Mucosa of descending colon (tissue), 3 donors: ENCODE data around the gene PLIN5. TPM values are rescaled to one million over a fixed set of nuclear protein-coding genes. Genes with fewer than 3 reads are reported as not detected.

Experiments used
- ATAC-seq: fragments of 200-7000 bp; cut with Tn5 transposase; one replicate; pipeline ENCODE4 v1.9.1; 2020; ENCODE audit warnings: mild to moderate bottlenecking, moderate library complexity
- DNase-seq, 3 donors: peaks; one replicate each; pipeline ENCODE4 v3.0.0-alpha.2; 2020
- H3K36me3 ChIP-seq: fragments of 200-600 bp; one replicate; pipeline ENCODE4 v1.8.0; 2021; ENCODE audit warnings: low read depth, mild to moderate bottlenecking
- H3K4me1 ChIP-seq: fragments of 200-600 bp; one replicate; pipeline ENCODE4 v1.8.0; 2021; ENCODE audit warnings: low read depth, mild to moderate bottlenecking
- H3K4me3 ChIP-seq: fragments of 200-600 bp; one replicate; pipeline ENCODE4 v1.8.0; 2021; ENCODE audit warnings: mild to moderate bottlenecking
- H3K9me3 ChIP-seq: fragments of 200-600 bp; one replicate; pipeline ENCODE4 v1.8.0; 2021; ENCODE audit warnings: mild to moderate bottlenecking
- CTCF ChIP-seq: fragments of 200-600 bp; IDR thresholded peaks from one replicate; pipeline ENCODE4 v1.8.0; 2022; ENCODE audit warnings: antibody characterized with exemption, mild to moderate bottlenecking
- intact Hi-C, 2 donors: fragments of 100-400 bp; cut with DNase I in 1 of 2; cut with micrococcal nuclease in 1 of 2; formaldehyde crosslinking; loops; one replicate each; pipeline versions ENCODE4 v1.11.0 to v1.11.1; 2022; cut with DNase I, micrococcal nuclease
- total RNA-seq, 3 donors: library from RNA; stranded (reverse); fragmentation: NEBNext Ultra II Directional in 2 of 3; extraction: Animal tissue kit (Norgen Biotek cat#: 25700) in 2 of 3; gene quantifications; one replicate each; pipeline versions ENCODE4 v1.2.1 to v1.2.4, GENCODE V29; 2021 to 2023
- donor health status: DM: no; HTN: no; CAD: no; lungs with moderate emphysema.
- donor health status: DM: no; HTN: no; CAD: no.
- donor health status: DM: no; HTN: yes; CAD: no.

PLIN5 gene
- total RNA-seq, 3 donors from 2014 or later, result 3.2 to 6.7 (median 4.5) TPM

- ATAC-seq (no peak), DNase-seq (no peak)
- H3K9me3 ChIP-seq, result no peaks in the 10 kb centered on the region
- no peak for TF ChIP-seq CTCF
- intact Hi-C loops, result no loop called here
- H3K4me1 ChIP-seq, result no peaks in the 10 kb centered on the region
- peaks cover 19% of the 10 kb centered on the region for H3K36me3 ChIP-seq
- no peak overlapping the region for H3K4me3 ChIP-seq
Observed at GRCh38 chr19:4493104-4493928, 41.7 kb downstream of the PLIN5 start.

- intact Hi-C loops, result no loop called here
- H3K4me3 ChIP-seq, result no peak overlapping the region
- H3K4me1 ChIP-seq, result no peaks in the 10 kb centered on the region
- ATAC-seq, result no peak
- DNase-seq, result no peak
- peaks cover 19% of the 10 kb centered on the region for H3K36me3 ChIP-seq
- no peaks in the 10 kb centered on the region for H3K9me3 ChIP-seq
- no peak for TF ChIP-seq CTCF
Observed at GRCh38 chr19:4492337-4493103, 42.5 kb downstream of the PLIN5 start.

- Histone ChIP-seq H3K9me3 (no peaks in the 10 kb centered on the region), H3K36me3 (peaks cover 19% of the 10 kb centered on the region), H3K4me3 (no peak overlapping the region), H3K4me1 (no peaks in the 10 kb centered on the region)
- no peak for TF ChIP-seq CTCF
- DNase-seq, result no peak
- no peak for ATAC-seq
- intact Hi-C loops, result no loop called here
Observed at GRCh38 chr19:4491446-4491845, 43.6 kb downstream of the PLIN5 start.

- Histone ChIP-seq H3K36me3 (peaks cover 4% of the 10 kb centered on the region), H3K4me1 (no peaks in the 10 kb centered on the region), H3K4me3 (no peak overlapping the region), H3K9me3 (no peaks in the 10 kb centered on the region)
- no peak for TF ChIP-seq CTCF
- DNase-seq (no peak), ATAC-seq (no peak)
- intact Hi-C loops, result no loop called here
Observed at GRCh38 chr19:4488496-4488895, 46.5 kb downstream of the PLIN5 start.

GRCh38 chr19:4487572-4487971 lies 47.5 kb downstream of the PLIN5 start:
- ATAC-seq (no peak), DNase-seq (no peak)
- Histone ChIP-seq H3K36me3 (peaks cover 4% of the 10 kb centered on the region), H3K4me1 (no peaks in the 10 kb centered on the region), H3K9me3 (no peaks in the 10 kb centered on the region), H3K4me3 (no peak overlapping the region)
- intact Hi-C loops, result no loop called here
- no peak for TF ChIP-seq CTCF
